ENCODE measurements around the gene STK11IP. TPM values are rescaled to one million over a fixed set of nuclear protein-coding genes. Genes with fewer than 3 reads are reported as not detected.
A peak's percentile ranks its signal among the peaks of the same experiment; 100 is the strongest.

The STK11IP gene
- total and polyA plus RNA-seq, 2 of the 13 experiments (the other 11 are each of a cell fraction or from before 2014, with no cell fraction given) = 12.8 to 24.0 TPM

DNA sequence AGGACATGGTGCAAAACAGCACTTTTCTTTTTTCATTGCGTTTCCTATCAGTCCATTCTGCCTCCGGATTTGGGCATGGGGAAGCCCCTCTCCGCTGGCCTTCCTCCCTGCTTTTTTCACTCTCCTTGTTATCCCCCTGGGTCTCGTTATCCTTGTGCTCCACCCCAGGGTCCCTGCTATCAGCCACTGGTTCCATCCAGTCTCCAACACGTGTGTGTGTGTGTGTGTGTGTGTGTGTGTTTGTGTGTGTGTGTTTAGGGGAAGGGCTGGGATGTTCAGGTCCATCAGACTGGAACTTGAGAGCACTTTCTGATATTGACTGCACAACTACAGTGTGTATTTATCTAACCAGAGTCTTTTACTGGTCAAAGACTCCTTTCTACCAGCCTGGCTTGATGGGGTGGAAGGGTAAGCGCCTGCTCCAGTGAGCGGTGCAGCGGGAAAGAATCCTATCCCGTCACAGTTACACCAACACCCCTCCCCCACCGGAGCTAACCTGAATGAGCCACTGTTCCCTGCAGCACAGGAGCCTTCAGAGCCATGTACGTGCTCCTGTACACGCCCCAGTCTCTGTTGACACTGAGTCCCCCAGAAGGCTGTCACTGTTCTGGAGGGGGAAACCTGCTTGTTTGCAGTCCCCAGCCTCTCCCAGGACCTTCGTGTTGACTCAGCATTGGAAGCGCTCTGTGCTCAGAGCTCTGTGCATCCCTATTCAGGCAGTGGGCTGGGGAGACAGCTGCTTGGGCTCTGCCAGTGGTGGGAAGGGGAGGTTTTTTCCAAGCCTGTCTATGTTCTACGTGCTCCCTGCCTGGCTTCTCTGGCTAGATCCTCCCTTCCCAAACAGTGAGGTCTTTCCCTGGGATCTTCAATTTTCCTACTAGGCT lies 20.9 kb upstream of the STK11IP start (continued):
- TF ChIP-seq, protein P1, sequence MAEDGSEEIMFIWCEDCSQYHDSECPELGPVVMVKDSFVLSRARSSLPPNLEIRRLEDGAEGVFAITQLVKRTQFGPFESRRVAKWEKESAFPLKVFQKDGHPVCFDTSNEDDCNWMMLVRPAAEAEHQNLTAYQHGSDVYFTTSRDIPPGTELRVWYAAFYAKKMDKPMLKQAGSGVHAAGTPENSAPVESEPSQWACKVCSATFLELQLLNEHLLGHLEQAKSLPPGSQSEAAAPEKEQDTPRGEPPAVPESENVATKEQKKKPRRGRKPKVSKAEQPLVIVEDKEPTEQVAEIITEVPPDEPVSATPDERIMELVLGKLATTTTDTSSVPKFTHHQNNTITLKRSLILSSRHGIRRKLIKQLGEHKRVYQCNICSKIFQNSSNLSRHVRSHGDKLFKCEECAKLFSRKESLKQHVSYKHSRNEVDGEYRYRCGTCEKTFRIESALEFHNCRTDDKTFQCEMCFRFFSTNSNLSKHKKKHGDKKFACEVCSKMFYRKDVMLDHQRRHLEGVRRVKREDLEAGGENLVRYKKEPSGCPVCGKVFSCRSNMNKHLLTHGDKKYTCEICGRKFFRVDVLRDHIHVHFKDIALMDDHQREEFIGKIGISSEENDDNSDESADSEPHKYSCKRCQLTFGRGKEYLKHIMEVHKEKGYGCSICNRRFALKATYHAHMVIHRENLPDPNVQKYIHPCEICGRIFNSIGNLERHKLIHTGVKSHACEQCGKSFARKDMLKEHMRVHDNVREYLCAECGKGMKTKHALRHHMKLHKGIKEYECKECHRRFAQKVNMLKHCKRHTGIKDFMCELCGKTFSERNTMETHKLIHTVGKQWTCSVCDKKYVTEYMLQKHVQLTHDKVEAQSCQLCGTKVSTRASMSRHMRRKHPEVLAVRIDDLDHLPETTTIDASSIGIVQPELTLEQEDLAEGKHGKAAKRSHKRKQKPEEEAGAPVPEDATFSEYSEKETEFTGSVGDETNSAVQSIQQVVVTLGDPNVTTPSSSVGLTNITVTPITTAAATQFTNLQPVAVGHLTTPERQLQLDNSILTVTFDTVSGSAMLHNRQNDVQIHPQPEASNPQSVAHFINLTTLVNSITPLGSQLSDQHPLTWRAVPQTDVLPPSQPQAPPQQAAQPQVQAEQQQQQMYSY (CRISPR knock-in tag; IDR thresholded peaks at IDR 0.05) = no peak
- TF ChIP-seq NFE2L1 (CRISPR knock-in tag; IDR thresholded peaks at IDR 0.05; ENCODE audit: borderline replicate concordance) = no peak
- no peak for TF ChIP-seq ELF4 (CRISPR knock-in tag; IDR thresholded peaks at IDR 0.05; ENCODE audit: borderline replicate concordance)
- TF ChIP-seq ZNF264 (CRISPR knock-in tag; IDR thresholded peaks at IDR 0.05) = peak; percentile 92
- peak; percentile 68 for TF ChIP-seq ATF1 (CRISPR knock-in tag; IDR thresholded peaks at IDR 0.05)
- TF ChIP-seq ZZZ3 (CRISPR knock-in tag; IDR thresholded peaks at IDR 0.05; ENCODE audit: borderline replicate concordance) = peak; percentile 81
- TF ChIP-seq TP53 (CRISPR knock-in tag; conservative IDR thresholded peaks at IDR 0.05) = 0 out of 2 replicates have a peak, but pooled peaks have one; percentile 21
- TF ChIP-seq, protein P2, sequence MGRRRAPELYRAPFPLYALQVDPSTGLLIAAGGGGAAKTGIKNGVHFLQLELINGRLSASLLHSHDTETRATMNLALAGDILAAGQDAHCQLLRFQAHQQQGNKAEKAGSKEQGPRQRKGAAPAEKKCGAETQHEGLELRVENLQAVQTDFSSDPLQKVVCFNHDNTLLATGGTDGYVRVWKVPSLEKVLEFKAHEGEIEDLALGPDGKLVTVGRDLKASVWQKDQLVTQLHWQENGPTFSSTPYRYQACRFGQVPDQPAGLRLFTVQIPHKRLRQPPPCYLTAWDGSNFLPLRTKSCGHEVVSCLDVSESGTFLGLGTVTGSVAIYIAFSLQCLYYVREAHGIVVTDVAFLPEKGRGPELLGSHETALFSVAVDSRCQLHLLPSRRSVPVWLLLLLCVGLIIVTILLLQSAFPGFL (CRISPR knock-in tag; IDR thresholded peaks at IDR 0.05) = no peak
- TF ChIP-seq, protein P3, sequence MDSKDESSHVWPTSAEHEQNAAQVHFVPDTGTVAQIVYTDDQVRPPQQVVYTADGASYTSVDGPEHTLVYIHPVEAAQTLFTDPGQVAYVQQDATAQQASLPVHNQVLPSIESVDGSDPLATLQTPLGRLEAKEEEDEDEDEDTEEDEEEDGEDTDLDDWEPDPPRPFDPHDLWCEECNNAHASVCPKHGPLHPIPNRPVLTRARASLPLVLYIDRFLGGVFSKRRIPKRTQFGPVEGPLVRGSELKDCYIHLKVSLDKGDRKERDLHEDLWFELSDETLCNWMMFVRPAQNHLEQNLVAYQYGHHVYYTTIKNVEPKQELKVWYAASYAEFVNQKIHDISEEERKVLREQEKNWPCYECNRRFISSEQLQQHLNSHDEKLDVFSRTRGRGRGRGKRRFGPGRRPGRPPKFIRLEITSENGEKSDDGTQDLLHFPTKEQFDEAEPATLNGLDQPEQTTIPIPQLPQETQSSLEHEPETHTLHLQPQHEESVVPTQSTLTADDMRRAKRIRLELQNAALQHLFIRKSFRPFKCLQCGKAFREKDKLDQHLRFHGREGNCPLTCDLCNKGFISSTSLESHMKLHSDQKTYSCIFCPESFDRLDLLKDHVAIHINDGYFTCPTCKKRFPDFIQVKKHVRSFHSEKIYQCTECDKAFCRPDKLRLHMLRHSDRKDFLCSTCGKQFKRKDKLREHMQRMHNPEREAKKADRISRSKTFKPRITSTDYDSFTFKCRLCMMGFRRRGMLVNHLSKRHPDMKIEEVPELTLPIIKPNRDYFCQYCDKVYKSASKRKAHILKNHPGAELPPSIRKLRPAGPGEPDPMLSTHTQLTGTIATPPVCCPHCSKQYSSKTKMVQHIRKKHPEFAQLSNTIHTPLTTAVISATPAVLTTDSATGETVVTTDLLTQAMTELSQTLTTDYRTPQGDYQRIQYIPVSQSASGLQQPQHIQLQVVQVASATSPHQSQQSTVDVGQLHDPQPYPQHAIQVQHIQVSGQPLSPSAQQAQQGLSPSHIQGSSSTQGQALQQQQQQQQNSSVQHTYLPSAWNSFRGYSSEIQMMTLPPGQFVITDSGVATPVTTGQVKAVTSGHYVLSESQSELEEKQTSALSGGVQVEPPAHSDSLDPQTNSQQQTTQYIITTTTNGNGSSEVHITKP (CRISPR knock-in tag; IDR thresholded peaks at IDR 0.05; ENCODE audit: low read depth) = peak; percentile 92
- TF ChIP-seq GFI1 (CRISPR knock-in tag; IDR thresholded peaks at IDR 0.05; ENCODE audit: borderline replicate concordance) = peak; percentile 90; the same call in 1 of the 2 replicates
- TF ChIP-seq SMYD3 (CRISPR knock-in tag; IDR thresholded peaks at IDR 0.05) = no peak; the same call in 1 of the 2 replicates
- no peak for TF ChIP-seq TBL1XR1 (IDR thresholded peaks at IDR 0.05; ENCODE audit: borderline replicate concordance, low read length, partially characterized antibody)
- TF ChIP-seq, protein P4, sequence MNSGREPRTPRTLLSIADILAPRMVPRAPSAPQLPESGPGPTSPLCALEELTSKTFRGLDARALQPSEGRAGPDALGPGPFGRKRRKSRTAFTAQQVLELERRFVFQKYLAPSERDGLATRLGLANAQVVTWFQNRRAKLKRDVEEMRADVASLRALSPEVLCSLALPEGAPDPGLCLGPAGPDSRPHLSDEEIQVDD (CRISPR knock-in tag; IDR thresholded peaks at IDR 0.05; ENCODE audit: borderline replicate concordance) = no peak
- TF ChIP-seq ZNF263 (CRISPR knock-in tag; IDR thresholded peaks at IDR 0.05) = peak; percentile 100
- TF ChIP-seq ZNF644 (CRISPR knock-in tag; IDR thresholded peaks at IDR 0.05; ENCODE audit: low read depth) = peak; percentile 89
- TF ChIP-seq RFX1 (IDR thresholded peaks at IDR 0.05) = no peak
- TF ChIP-seq SMARCC2 (IDR thresholded peaks at IDR 0.05) = no peak
- no peak for TF ChIP-seq ATAD3A (CRISPR knock-in tag; IDR thresholded peaks at IDR 0.05)
- no peak for TF ChIP-seq TBP (CRISPR knock-in tag; IDR thresholded peaks at IDR 0.05)
- TF ChIP-seq FOXP1 (IDR thresholded peaks at IDR 0.05) = peak; percentile 52; the same call in 1 of the 2 replicates
- TF ChIP-seq FOXP1 (CRISPR knock-in tag; IDR thresholded peaks at IDR 0.05) = peak; percentile 80; the same call in 1 of the 2 replicates
- peak; percentile 78 for TF ChIP-seq ZNF335 (CRISPR knock-in tag; IDR thresholded peaks at IDR 0.05)

All from HepG2 (cell line).